HepG2 (cell line): ENCODE measurements around the gene RABGGTA. TPM values are rescaled to one million over a fixed set of nuclear protein-coding genes. Genes with fewer than 3 reads are reported as not detected.

Source experiments
- ATAC-seq: fragments of 200-7000 bp; cut with Tn5 transposase; 3 replicates; pipeline ENCODE4 v1.9.1; 2020; ENCODE audit warnings: mild to moderate bottlenecking, moderate library complexity
- BruUV-seq: library from RNA; stranded (reverse); fragments of 400-500 nt; replicated peaks from 2 replicates; lab custom pipeline; 2021; lab: Mats Ljungman, UMichigan
- CTCF ChIA-PET: fragments of 300-600 bp; formaldehyde crosslinking; extraction: SDS; loops from one replicate; lab custom pipeline; 2021; ENCODE audit warnings: low total read pairs, inconsistent platforms, low intra/inter-chr PET ratio; lab: Yijun Ruan, JAX
- POLR2A ChIA-PET: fragments of 350-600 bp; sonication (Branson Sonifier 250); formaldehyde crosslinking; loops from one replicate; lab custom pipeline; 2020; ENCODE audit warnings: antibody characterized with exemption, inconsistent platforms; lab: Yijun Ruan, JAX
- DNase-seq: peaks from one replicate; pipeline ENCODE4 v3.0.0-alpha.2; 2015; ENCODE audit warnings: low spot score
- FAIRE-seq: peaks from 3 replicates; lab custom pipeline; 2011; peaks lifted over from hg19 to GRCh38; lab: Jason Lieb, UNC
- H2AFZ ChIP-seq: one replicate; pipeline ENCODE4 v1.6.1; 2011; ENCODE audit warnings: low read length, inconsistent platforms
- H3K27ac ChIP-seq: fragments of 300-600 bp; 3 replicates; pipeline ENCODE4 v1.8.0; 2011; ENCODE audit warnings: mixed run types, mild to moderate bottlenecking, mixed read lengths, low read length, inconsistent platforms; ENCODE audit not compliant: insufficient read depth; ENCODE audit errors: extremely low read length
- H3K27me3 ChIP-seq, 2 experiments: fragments of 200-600 bp in 1 of 2; 2 replicates in 1 of 2; 3 replicates in 1 of 2; pipeline versions ENCODE4 v1.6.0 to v1.8.0; 2011; ENCODE audit warnings: low read length in 2 of 2, mild to moderate bottlenecking in 2 of 2, moderate library complexity in 2 of 2, inconsistent platforms in 1 of 2; ENCODE audit not compliant: insufficient read depth in 2 of 2, control insufficient read depth in 1 of 2
- H3K36me3 ChIP-seq, 2 experiments: fragments of 200-600 bp in 1 of 2; replicated peaks in 1 of 2; 2 replicates in 1 of 2; 3 replicates in 1 of 2; pipeline versions ENCODE4 v1.5.1 to v1.8.0; 2011; ENCODE audit warnings: low read length in 2 of 2, inconsistent platforms in 1 of 2; ENCODE audit not compliant: insufficient read depth in 2 of 2, control insufficient read depth in 1 of 2
- H3K4me1 ChIP-seq: 2 replicates; pipeline ENCODE4 v1.5.1; 2012; ENCODE audit warnings: low read length, inconsistent platforms; ENCODE audit not compliant: insufficient read depth
- H3K4me2 ChIP-seq: 2 replicates; pipeline ENCODE4 v1.6.0; 2011; ENCODE audit warnings: low read depth, low read length, inconsistent platforms
- H3K4me3 ChIP-seq, 3 experiments: fragments of 200-600 bp in 1 of 3; sonication (generic), shearing (Covaris generic) in 1 of 3; replicated peaks in 1 of 3; 2 replicates each; pipeline ENCODE4 v1.5.1; 2011 to 2016; ENCODE audit warnings: low read length in 3 of 3, inconsistent platforms in 2 of 3, low read depth in 2 of 3, mild to moderate bottlenecking in 2 of 3, control low read depth in 1 of 3, mixed read lengths in 1 of 3; ENCODE audit not compliant: insufficient read depth in 1 of 3
- H3K79me2 ChIP-seq: one replicate; pipeline ENCODE4 v1.6.1; 2011; ENCODE audit warnings: low read length, inconsistent platforms; ENCODE audit not compliant: insufficient read depth
- H3K9ac ChIP-seq: 2 replicates; pipeline ENCODE4 v1.6.0; 2011; ENCODE audit warnings: mild to moderate bottlenecking, low read depth, low read length, inconsistent platforms; ENCODE audit not compliant: insufficient read depth
- H3K9me3 ChIP-seq: 2 replicates; pipeline ENCODE4 v1.5.1; 2012; ENCODE audit warnings: mild to moderate bottlenecking, low read length
- H4K20me1 ChIP-seq: 2 replicates; pipeline ENCODE4 v1.6.0; 2011; ENCODE audit warnings: inconsistent platforms, mild to moderate bottlenecking, low read length, moderate library complexity; ENCODE audit not compliant: insufficient read depth
- CSRNP2 ChIP-seq: sonication (generic); formaldehyde crosslinking; conservative IDR thresholded peaks from 2 replicates; pipeline ENCODE4 v1.8.0; 2022; ENCODE audit warnings: low read depth, missing genetic modification reagents
- DNMT1 ChIP-seq: sonication (generic); formaldehyde crosslinking; IDR thresholded peaks from 2 replicates; pipeline ENCODE4 v1.5.1; 2020; ENCODE audit warnings: mild to moderate bottlenecking, missing genetic modification reagents
- ELK4 ChIP-seq: sonication (generic); formaldehyde crosslinking; IDR thresholded peaks from 2 replicates; pipeline ENCODE4 v1.9.0; 2021; ENCODE audit warnings: missing genetic modification reagents, borderline replicate concordance
- FOSL2 ChIP-seq: sonication (generic); formaldehyde crosslinking; IDR thresholded peaks from 2 replicates; pipeline ENCODE4 v1.4.0; 2020; ENCODE audit warnings: missing genetic modification reagents
- ISX ChIP-seq: sonication (generic); formaldehyde crosslinking; conservative IDR thresholded peaks from 2 replicates; pipeline ENCODE4 v1.5.0; 2020; ENCODE audit warnings: missing genetic modification reagents
- KAT2B ChIP-seq: fragments of 150-350 bp; IDR thresholded peaks from 2 replicates; pipeline ENCODE4 v1.6.1; 2014; ENCODE audit warnings: low read depth, low read length, borderline replicate concordance
- KLF16 ChIP-seq, 2 experiments: sonication (generic) in 1 of 2; formaldehyde crosslinking in 1 of 2; IDR thresholded peaks; 2 replicates each; pipeline versions ENCODE4 v1.6.1 to v1.8.0; 2016 to 2023; ENCODE audit warnings: missing genetic modification reagents in 2 of 2, missing compliant biosample characterization in 1 of 2
- NR2C2 ChIP-seq: sonication (generic); formaldehyde crosslinking; IDR thresholded peaks from 2 replicates; pipeline ENCODE4 v1.4.0; 2020; ENCODE audit warnings: missing genetic modification reagents, mild to moderate bottlenecking, moderate library complexity, borderline replicate concordance
- RXRB ChIP-seq: IDR thresholded peaks from 2 replicates; pipeline ENCODE4 v1.6.1; 2016; ENCODE audit warnings: borderline replicate concordance, missing genetic modification reagents, missing compliant biosample characterization
- SIN3B ChIP-seq: fragments of 150-350 bp; IDR thresholded peaks from 2 replicates; pipeline ENCODE4 v1.6.1; 2014; ENCODE audit warnings: low read length
- SIX4 ChIP-seq: sonication (generic); formaldehyde crosslinking; IDR thresholded peaks from 2 replicates; pipeline ENCODE4 v1.4.0; 2020; ENCODE audit warnings: missing genetic modification reagents
- SNAI1 ChIP-seq: sonication (generic); formaldehyde crosslinking; IDR thresholded peaks from 2 replicates; pipeline ENCODE4 v1.5.0; 2020; ENCODE audit warnings: mild to moderate bottlenecking, missing genetic modification reagents, borderline replicate concordance
- THAP11 ChIP-seq: IDR thresholded peaks from 2 replicates; pipeline ENCODE4 v1.6.1; 2016; ENCODE audit warnings: missing biosample characterization, missing genetic modification reagents
- TP53 ChIP-seq: sonication (generic); formaldehyde crosslinking; conservative IDR thresholded peaks from 2 replicates; pipeline ENCODE4 v1.4.0; 2020; ENCODE audit warnings: missing genetic modification reagents
- ZBTB44 ChIP-seq: sonication (generic); formaldehyde crosslinking; IDR thresholded peaks from 2 replicates; pipeline ENCODE4 v1.4.0; 2020; ENCODE audit warnings: missing genetic modification reagents
- ZFYVE20 ChIP-seq: sonication (generic); formaldehyde crosslinking; IDR thresholded peaks from 2 replicates; pipeline ENCODE4 v1.8.0; 2023; ENCODE audit warnings: low read depth, mild to moderate bottlenecking, moderate library complexity, missing genetic modification reagents, borderline replicate concordance
- ZNF17 ChIP-seq: sonication (generic); formaldehyde crosslinking; IDR thresholded peaks from 2 replicates; pipeline ENCODE4 v1.5.0; 2020; ENCODE audit warnings: mild to moderate bottlenecking, missing genetic modification reagents
- ZNF256 ChIP-seq: sonication (generic); formaldehyde crosslinking; conservative IDR thresholded peaks from 2 replicates; pipeline ENCODE4 v1.4.0; 2020; ENCODE audit warnings: missing genetic modification reagents
- ZNF354B ChIP-seq: sonication (generic); formaldehyde crosslinking; IDR thresholded peaks from 2 replicates; pipeline ENCODE4 v1.8.0; 2022; ENCODE audit warnings: mild to moderate bottlenecking, missing genetic modification reagents
- ZNF552 ChIP-seq: sonication (generic); formaldehyde crosslinking; IDR thresholded peaks from 2 replicates; pipeline ENCODE4 v1.9.0; 2022; ENCODE audit warnings: missing genetic modification reagents, mild to moderate bottlenecking, borderline replicate concordance
- ZNF563 ChIP-seq: sonication (generic); formaldehyde crosslinking; IDR thresholded peaks from 2 replicates; pipeline ENCODE4 v1.8.0; 2022; ENCODE audit warnings: mild to moderate bottlenecking, moderate library complexity, missing genetic modification reagents
- ZNF567 ChIP-seq: sonication (generic); formaldehyde crosslinking; IDR thresholded peaks from 2 replicates; pipeline ENCODE4 v1.8.1; 2023; ENCODE audit warnings: mild to moderate bottlenecking, missing genetic modification reagents, borderline replicate concordance
- WGBS: methylation state at CpG from one replicate; pipeline ENCODE4 v1.1.6; 2017; ENCODE audit warnings: low lambda C conversion rate; 5-methylcytosine and 5-hydroxymethylcytosine counted together
- in situ Hi-C: cut with HindIII; loops from 2 replicates; pipeline ENCODE4 v1.10.0; 2017; ENCODE audit warnings: low pct_unique_long_range_greater_than_20kb; ENCODE audit not compliant: extremely low pct_ligation_motif_present
- intact Hi-C: fragments of 100-400 bp; cut with micrococcal nuclease; formaldehyde crosslinking; loops from one replicate; pipeline ENCODE4 v1.10.0; 2022; ENCODE audit not compliant: unreplicated experiment
- polyA plus RNA-seq, 8 experiments: library from polyadenylated mRNA; depleted of rRNA in 3 of 8; stranded (reverse) in 7 of 8; unstranded in 1 of 8; fragments of >200 nt; fragmentation: Illumina TruSeq in 4 of 8; extraction: Trizol in 4 of 8; gene quantifications; 2 replicates each; pipeline versions ENCODE4 v1.2.1 to v1.2.3, GENCODE V29; 2011 to 2016; ENCODE audit warnings: low read depth in 4 of 8, missing spikeins in 1 of 8, mixed read lengths in 1 of 8; ENCODE audit not compliant: insufficient read depth in 1 of 8
- total RNA-seq, 5 experiments: library from RNA; depleted of rRNA; stranded (reverse); fragments of >200 nt; fragmentation: Illumina TruSeq; extraction: Trizol; gene quantifications; 2 replicates each; pipeline ENCODE4 v1.2.3, GENCODE V29; 2016; ENCODE audit warnings: low read depth in 1 of 5

RABGGTA gene
- total and polyA plus RNA-seq, 2 of the 13 experiments (the other 11 are each of a cell fraction or from before 2014, with no cell fraction given) = 57.9 to 90.8 TPM

GRCh38 chr14:24283796-24284460, 12.5 kb upstream of the RABGGTA start:
- FAIRE-seq (no peak), ATAC-seq (peak; percentile 6), DNase-seq (no peak)
- Histone ChIP-seq H3K4me1 (no peaks in the 10 kb centered on the region), H3K4me3 (no peak overlapping the region), H3K9ac (no peak overlapping the region), H3K79me2 (no peaks in the 10 kb centered on the region), H4K20me1 (no peaks in the 10 kb centered on the region), H3K27me3 (no peaks in the 10 kb centered on the region), H3K36me3 (no peaks in the 10 kb centered on the region), H3K27ac (no peak overlapping the region), H2AFZ (no peak overlapping the region), H3K9me3 (no peaks in the 10 kb centered on the region), H3K4me2 (no peak overlapping the region)
- BruUV-seq = no TSS peak
- intact Hi-C loops = no loop called here
- in situ Hi-C loops = no loop called here
- ChIA-PET CTCF (no interaction called here), POLR2A (interaction anchor here (1.1 to 2.4 kb wide), 5 partner anchors 10 to 41 kb away, joined by 3 to 23 read pairs (median 6); partner anchors contain the start of genes CIDEB, DHRS1, NOP9 and RABGGTA)
- WGBS = 87% methylated on average over 5 of the region's 5 CpGs
- TF ChIP-seq TP53 = no peak
- no peak for TF ChIP-seq FOSL2
- TF ChIP-seq ZBTB44 = no peak
- TF ChIP-seq RXRB (CRISPR knock-in tag) = no peak
- TF ChIP-seq ELK4 (CRISPR knock-in tag) = no peak
- TF ChIP-seq NR2C2 (CRISPR knock-in tag) = no peak
- no peak for TF ChIP-seq SIN3B
- TF ChIP-seq DNMT1 (CRISPR knock-in tag) = 0 out of 2 replicates have a peak, but pooled peaks have one; percentile 3
- TF ChIP-seq ISX = no peak
- no peak for TF ChIP-seq ZNF567 (CRISPR knock-in tag)
- TF ChIP-seq KAT2B = peak; percentile 17; the same call in 1 of the 2 replicates
- TF ChIP-seq ZFYVE20 (CRISPR knock-in tag) = no peak
- TF ChIP-seq ZNF17 = no peak
- TF ChIP-seq CSRNP2 (CRISPR knock-in tag) = no peak
- TF ChIP-seq ZNF563 = no peak; the same call in 1 of the 2 replicates
- TF ChIP-seq ZNF354B (CRISPR knock-in tag) = no peak
- no peak for TF ChIP-seq KLF16 (CRISPR knock-in tag; IDR thresholded peaks at IDR 0.05)
- no peak for TF ChIP-seq ZNF552 (CRISPR knock-in tag)
- TF ChIP-seq THAP11 (CRISPR knock-in tag) = no peak
- TF ChIP-seq SNAI1 (CRISPR knock-in tag) = no peak
- TF ChIP-seq SIX4 = no peak
- no peak for TF ChIP-seq ZNF256 (CRISPR knock-in tag)
